GM18951 (cell line): ENCODE results near the gene ARHGAP5.

Experiments
- POLR2A ChIP-seq: IDR thresholded peaks from 4 replicates; pipeline ENCODE4 v1.6.1; 2011; ENCODE audit warnings: mild to moderate bottlenecking; ENCODE audit not compliant: insufficient read length, insufficient read depth; ENCODE audit errors: extremely low read depth
- in situ Hi-C: fragments of 300-500 bp; cut with MboI; formaldehyde crosslinking; loops from one replicate; pipeline ENCODE4 v1.12.0; 2022; ENCODE audit warnings: low sequenced_read_pairs, mixed read lengths, inconsistent platforms; ENCODE audit not compliant: unreplicated experiment

ARHGAP5 gene

GRCh38 chr14:32186248-32186647, 109.1 kb downstream of the ARHGAP5 start:
- in situ Hi-C loops = no loop called here
- TF ChIP-seq POLR2A = no peak

GRCh38 chr14:32189811-32190210, 112.7 kb downstream of the ARHGAP5 start:
- in situ Hi-C loops = no loop called here
- no peak for TF ChIP-seq POLR2A

GRCh38 chr14:32190673-32191072, 113.6 kb downstream of the ARHGAP5 start:
- no peak for TF ChIP-seq POLR2A
- in situ Hi-C loops = no loop called here

GRCh38 chr14:32192712-32193373, 115.7 kb downstream of the ARHGAP5 start:
- no peak for TF ChIP-seq POLR2A
- in situ Hi-C loops = no loop called here

GRCh38 chr14:32193532-32193931, 116.4 kb downstream of the ARHGAP5 start:
- TF ChIP-seq POLR2A = no peak
- in situ Hi-C loops = no loop called here

- no peak for TF ChIP-seq POLR2A
- in situ Hi-C loops = no loop called here
Measured at GRCh38 chr14:32195636-32196035, 118.5 kb downstream of the ARHGAP5 start.

GRCh38 chr14:32197919-32198318, 120.8 kb downstream of the ARHGAP5 start:
- in situ Hi-C loops = no loop called here
- TF ChIP-seq POLR2A = no peak

GRCh38 chr14:32200368-32201192, 123.5 kb downstream of the ARHGAP5 start:
- TF ChIP-seq POLR2A = no peak
- in situ Hi-C loops = loop anchor here (10.0 kb wide), 1 partner anchor 126 kb away; the partner anchor contains the start of gene ARHGAP5

- in situ Hi-C loops = loop anchor here (10.0 kb wide), 1 partner anchor 127 kb away; the partner anchor contains the start of gene ARHGAP5
- peak; percentile 47 for TF ChIP-seq POLR2A
Measured at GRCh38 chr14:32201193-32201815, 124.2 kb downstream of the ARHGAP5 start.

GRCh38 chr14:32201816-32202490, 124.8 kb downstream of the ARHGAP5 start, which contains the start of gene RNU6-7:
Gene RNU6-7, plus strand, starts transcription at chr14:32202045.
- in situ Hi-C loops = loop anchor here (10.0 kb wide), 1 partner anchor 127 kb away; the partner anchor contains the start of gene ARHGAP5
- no peak for TF ChIP-seq POLR2A

GRCh38 chr14:32202491-32202997, 125.4 kb downstream of the ARHGAP5 start:
- no peak for TF ChIP-seq POLR2A
- in situ Hi-C loops = loop anchor here (10.0 kb wide), 1 partner anchor 128 kb away; the partner anchor contains the start of gene ARHGAP5

- in situ Hi-C loops = loop anchor here (10.0 kb wide), 1 partner anchor 128 kb away; the partner anchor contains the start of gene ARHGAP5
Measured at GRCh38 chr14:32202998-32203882, 126.1 kb downstream of the ARHGAP5 start, which contains the start of gene RNU6-8. Gene RNU6-8, minus strand, starts transcription at chr14:32203269.

More at GRCh38 chr14:32202998-32203882, 126.1 kb downstream of the ARHGAP5 start, which contains the start of gene RNU6-8:
- peak; percentile 58 for TF ChIP-seq POLR2A
